HepG2 (cell line): Measurements from ENCODE around the gene SLC25A18. TPM values are rescaled to one million over a fixed set of nuclear protein-coding genes. Genes with fewer than 3 reads are reported as not detected.
A peak's percentile ranks its signal among the peaks of the same experiment; 100 is the strongest.

Experiments
- KLF12 ChIP-seq: sonication (generic); formaldehyde crosslinking; IDR thresholded peaks from 2 replicates; pipeline ENCODE4 v1.4.0; 2020; ENCODE audit warnings: missing genetic modification reagents, borderline replicate concordance
- SP4 ChIP-seq: sonication (generic); formaldehyde crosslinking; IDR thresholded peaks from 2 replicates; pipeline ENCODE4 v1.8.1; 2023; ENCODE audit warnings: mild to moderate bottlenecking, missing genetic modification reagents
- TSC22D2 ChIP-seq: sonication (generic); formaldehyde crosslinking; IDR thresholded peaks from 2 replicates; pipeline ENCODE4 v1.5.1; 2020; ENCODE audit warnings: missing genetic modification reagents, mild to moderate bottlenecking, borderline replicate concordance
- ZSCAN30 ChIP-seq: sonication (generic); formaldehyde crosslinking; IDR thresholded peaks from 2 replicates; pipeline ENCODE4 v1.5.0; 2020; ENCODE audit warnings: mild to moderate bottlenecking, missing genetic modification reagents
- ZUFSP ChIP-seq: sonication (generic); formaldehyde crosslinking; IDR thresholded peaks from 2 replicates; pipeline ENCODE4 v1.9.0; 2021; ENCODE audit warnings: missing genetic modification reagents, mild to moderate bottlenecking, borderline replicate concordance
- polyA plus RNA-seq, 8 experiments: library from polyadenylated mRNA; depleted of rRNA in 3 of 8; stranded (reverse) in 7 of 8; unstranded in 1 of 8; fragments of >200 nt; fragmentation: Illumina TruSeq in 4 of 8; extraction: Trizol in 4 of 8; gene quantifications; 2 replicates each; pipeline versions ENCODE4 v1.2.1 to v1.2.3, GENCODE V29; 2011 to 2016; ENCODE audit warnings: low read depth in 4 of 8, missing spikeins in 1 of 8, mixed read lengths in 1 of 8; ENCODE audit not compliant: insufficient read depth in 1 of 8
- total RNA-seq, 5 experiments: library from RNA; depleted of rRNA; stranded (reverse); fragments of >200 nt; fragmentation: Illumina TruSeq; extraction: Trizol; gene quantifications; 2 replicates each; pipeline ENCODE4 v1.2.3, GENCODE V29; 2016; ENCODE audit warnings: low read depth in 1 of 5

SLC25A18 gene
- total and polyA plus RNA-seq, 2 of the 13 experiments (the other 11 are each of a cell fraction or from before 2014, with no cell fraction given): 0.28 to 0.75 TPM

- TF ChIP-seq ZUFSP (no peak), TSC22D2 (0 out of 2 replicates have a peak, but pooled peaks have one; percentile 13), ZSCAN30 (CRISPR knock-in tag) (no peak), KLF12 (0 out of 2 replicates have a peak, but pooled peaks have one; percentile 59), SP4 (CRISPR knock-in tag) (no peak)
These were observed 76.0 kb downstream of the SLC25A18 start (continued) for GRCh38 chr22:17639247-17639741.

Other genes with a start within 250 kb of the SLC25A18 start
- gene CECR2, start 194.0 kb upstream of the SLC25A18 start, total RNA-seq (2016; rRNA removed; fragmentation: Illumina TruSeq; extraction: Trizol): not detected in 2 replicates
- gene CECR2, start 194.0 kb upstream of the SLC25A18 start, polyA plus RNA-seq (2011; rRNA removed): 0.01 TPM in 1 of 2 replicates, not detected in the other
- gene ATP6V1E1, start 65.3 kb downstream of the SLC25A18 start, total RNA-seq (2016; rRNA removed; fragmentation: Illumina TruSeq; extraction: Trizol): 90.9 and 134 TPM in 2 replicates
- 67.2 and 69.3 TPM in 2 replicates for gene ATP6V1E1, start 65.3 kb downstream of the SLC25A18 start, polyA plus RNA-seq (2011; rRNA removed)
- gene BCL2L13, start 75.3 kb downstream of the SLC25A18 start, total RNA-seq (2016; rRNA removed; fragmentation: Illumina TruSeq; extraction: Trizol): 13.4 and 13.5 TPM in 2 replicates
- gene BCL2L13, start 75.3 kb downstream of the SLC25A18 start, polyA plus RNA-seq (2011; rRNA removed): 14.1 and 14.6 TPM in 2 replicates
- gene BID, start 211.0 kb downstream of the SLC25A18 start, total RNA-seq (2016; rRNA removed; fragmentation: Illumina TruSeq; extraction: Trizol): 47.6 and 51.7 TPM in 2 replicates
- gene BID, start 211.0 kb downstream of the SLC25A18 start, polyA plus RNA-seq (2011; rRNA removed): 35.3 and 44.7 TPM in 2 replicates